GM21526 (cell line): ENCODE data around the gene HOXC9.

Source experiments
- ATAC-seq: cut with Tn5 transposase; IDR thresholded peaks from one replicate; pipeline ENCODE4 v1.9.1; 2021; ENCODE audit warnings: moderate library complexity; ENCODE audit not compliant: unreplicated experiment, low FRiP score

Gene HOXC9

DNA sequence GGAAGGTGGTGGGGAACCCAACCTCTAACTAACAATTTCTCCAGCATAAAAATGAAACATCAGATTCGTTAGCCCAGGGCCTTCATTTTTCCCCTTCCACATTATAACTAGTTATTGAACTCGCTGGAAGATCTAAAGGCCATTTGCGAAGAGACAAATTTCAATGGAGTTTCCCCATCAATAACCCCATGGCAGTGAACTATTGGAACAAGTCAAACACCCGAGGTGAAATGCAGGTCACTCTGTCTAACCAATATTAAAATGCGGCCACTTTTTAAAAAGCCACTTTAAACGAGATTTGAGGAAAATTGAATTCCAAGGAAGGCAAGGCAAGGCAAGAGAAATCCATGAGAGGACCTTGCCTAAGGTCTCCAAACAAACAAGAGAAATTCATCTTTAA lies 49.1 kb downstream of the HOXC9 start:
- ATAC-seq: no peak

DNA sequence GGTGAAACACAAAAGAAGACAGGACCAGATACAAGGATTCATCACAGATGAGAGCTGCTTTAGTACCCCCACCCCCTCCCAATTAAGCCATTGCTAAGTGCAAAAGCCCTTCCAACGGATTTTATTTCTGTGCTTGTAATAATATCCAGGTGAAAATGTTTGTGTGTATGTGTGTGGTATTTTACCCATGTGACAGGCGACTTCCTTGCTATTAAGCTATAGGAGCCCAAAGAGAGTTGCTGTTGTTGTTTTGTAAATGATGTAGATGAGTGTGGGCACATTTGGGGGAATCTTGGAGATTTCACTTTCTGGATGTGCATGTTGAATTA lies 50.5 kb downstream of the HOXC9 start:
- no peak for ATAC-seq

DNA sequence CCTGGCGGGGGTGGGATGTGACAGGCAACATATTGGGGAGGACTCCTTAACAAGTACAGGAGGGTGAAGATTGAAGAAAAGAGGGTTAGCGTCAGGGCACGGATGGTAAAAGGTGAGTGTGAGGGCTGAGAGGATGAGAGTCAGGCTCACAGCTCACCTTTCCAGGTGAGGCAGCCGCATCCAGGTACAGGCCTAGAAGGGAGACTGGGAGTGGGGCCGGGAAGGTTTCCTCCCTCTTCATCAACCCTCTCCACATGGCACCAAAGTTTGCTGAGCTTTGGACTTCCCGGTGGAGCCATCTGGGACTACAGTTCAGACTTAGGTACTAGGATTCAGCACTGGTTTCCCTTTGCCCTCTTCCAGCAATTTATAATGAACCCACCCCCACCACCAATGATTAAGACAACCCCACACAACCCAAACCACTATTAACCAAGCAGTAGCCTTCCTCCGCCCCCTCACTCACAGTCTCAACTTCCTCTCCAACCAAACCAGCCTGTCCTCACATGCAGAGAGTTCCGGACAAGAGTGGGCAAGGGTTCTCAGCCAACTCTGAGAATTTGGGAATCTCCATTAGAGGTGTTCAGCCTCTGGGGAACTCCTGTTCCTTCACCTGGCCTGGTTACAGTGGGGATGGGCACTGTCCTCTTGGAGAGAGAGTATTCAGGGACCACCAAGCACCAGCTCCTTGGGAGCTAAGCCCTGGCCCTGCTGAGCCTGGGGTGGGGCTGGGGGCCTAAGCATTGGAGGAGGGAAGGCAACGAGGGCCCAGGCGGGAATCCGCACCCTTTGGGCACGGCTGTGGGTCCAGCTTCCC lies 51.3 kb downstream of the HOXC9 start:
- no peak for ATAC-seq

DNA sequence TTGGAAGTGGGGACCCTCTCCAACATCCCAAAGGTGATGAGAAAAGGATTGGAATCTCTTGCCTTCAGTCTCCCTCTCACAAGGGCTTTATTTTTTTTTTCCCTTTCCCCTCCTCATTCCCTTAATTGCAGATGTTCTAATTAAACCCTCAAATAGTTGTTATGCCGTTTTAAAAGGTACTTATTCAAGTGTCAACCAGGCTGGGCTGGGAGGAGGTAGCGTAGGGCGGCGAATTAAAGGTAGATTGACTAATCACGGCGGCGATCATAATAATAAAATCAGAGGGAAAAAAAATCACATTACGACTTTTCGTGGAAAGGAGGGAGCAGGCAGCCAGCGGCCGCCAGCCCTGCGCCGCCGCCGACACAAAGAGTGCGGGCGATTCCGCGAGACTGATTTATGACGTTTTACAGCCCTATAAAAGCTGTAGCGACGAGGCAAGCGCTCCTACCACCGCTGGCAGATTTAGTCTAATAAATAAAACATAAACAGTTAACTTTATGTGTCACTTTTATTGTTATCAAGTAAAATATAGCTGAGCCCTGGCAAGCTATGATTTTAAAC lies 52.0 kb downstream of the HOXC9 start:
- ATAC-seq: no peak

DNA sequence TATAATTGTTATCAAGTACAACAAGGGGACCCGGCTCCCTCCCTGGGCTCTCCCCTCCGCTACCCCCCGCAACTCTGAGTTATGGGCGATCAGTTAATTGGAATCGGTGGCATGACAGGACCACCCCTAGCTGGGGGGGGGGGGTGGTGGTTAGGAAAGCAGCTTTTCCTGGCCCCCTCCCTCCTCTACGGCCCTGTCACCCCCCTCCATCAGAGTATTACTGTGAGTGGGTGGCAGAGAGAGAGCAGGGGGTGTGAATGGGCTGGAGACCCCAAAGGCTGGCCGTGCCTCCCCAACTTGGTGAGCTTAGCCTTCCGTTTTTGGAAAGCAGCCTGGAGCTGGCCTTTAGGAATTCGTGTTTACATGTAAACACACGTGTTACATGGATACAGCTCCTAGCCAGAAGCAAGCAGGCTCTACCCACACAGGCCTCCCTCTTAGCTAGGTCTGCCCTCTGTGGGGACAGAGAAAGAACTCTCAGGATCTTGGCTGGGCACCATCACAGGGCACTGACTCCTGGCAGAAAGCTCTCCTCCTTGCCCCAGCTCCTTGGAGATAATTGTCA lies 52.6 kb downstream of the HOXC9 start:
- no peak for ATAC-seq
